Activated T-cell treated with anti-CD3 and anti-CD28 coated beads, Interleukin-2, amount 50 U/mL, for 24 hours (primary cell): ENCODE data around the gene AK1.
A peak's percentile ranks its signal among the peaks of the same experiment; 100 is the strongest.

Experiments used
- DNase-seq: peaks from one replicate; pipeline ENCODE4 v3.0.0-alpha.2; 2020
- H3K27ac Mint-ChIP-seq: 2 replicates; pipeline ENCODE4 v1.8.0; 2020; ENCODE audit warnings: mild to moderate bottlenecking, mixed read lengths
- H3K27me3 Mint-ChIP-seq: 2 replicates; pipeline ENCODE4 v1.8.0; 2020; ENCODE audit warnings: mixed read lengths
- H3K36me3 Mint-ChIP-seq: 2 replicates; pipeline ENCODE4 v1.8.0; 2020; ENCODE audit warnings: low read depth, mixed read lengths
- H3K4me1 Mint-ChIP-seq: 2 replicates; pipeline ENCODE4 v1.8.0; 2020; ENCODE audit warnings: low read depth, mixed read lengths
- H3K4me3 Mint-ChIP-seq: 2 replicates; pipeline ENCODE4 v1.8.0; 2020; ENCODE audit warnings: mild to moderate bottlenecking, moderate library complexity, mixed read lengths
- H3K9me3 Mint-ChIP-seq: 2 replicates; pipeline ENCODE4 v1.8.0; 2020; ENCODE audit warnings: mixed read lengths

The AK1 gene

GRCh38 chr9:127822108-127822507 is 55.4 kb downstream of the AK1 start:
- no peaks in the 10 kb centered on the region for H3K9me3 Mint-ChIP-seq
- H3K27me3 Mint-ChIP-seq, result no peaks in the 10 kb centered on the region
- H3K27ac Mint-ChIP-seq, result no peak overlapping the region

GRCh38 chr9:127818574-127818973 is 58.9 kb downstream of the AK1 start:
- Mint-ChIP-seq H3K27me3 (no peaks in the 10 kb centered on the region), H3K9me3 (no peaks in the 10 kb centered on the region), H3K27ac (peak overlapping the region; percentile 57), H3K4me3 (no peak overlapping the region), H3K4me1 (no peaks in the 10 kb centered on the region), H3K36me3 (peaks cover 63% of the 10 kb centered on the region)
- DNase-seq, result no peak

More at GRCh38 chr9:127822108-127822507, 55.4 kb downstream of the AK1 start:
- peaks cover 47% of the 10 kb centered on the region for H3K36me3 Mint-ChIP-seq
- DNase-seq, result no peak
- H3K4me3 Mint-ChIP-seq, result no peak overlapping the region
- no peaks in the 10 kb centered on the region for H3K4me1 Mint-ChIP-seq

- H3K27ac Mint-ChIP-seq, result peak overlapping the region; percentile 57
- peaks cover 69% of the 10 kb centered on the region for H3K36me3 Mint-ChIP-seq
- no peaks in the 10 kb centered on the region for H3K9me3 Mint-ChIP-seq
- DNase-seq, result no peak
- no peaks in the 10 kb centered on the region for H3K27me3 Mint-ChIP-seq
- H3K4me1 Mint-ChIP-seq, result no peaks in the 10 kb centered on the region
- no peak overlapping the region for H3K4me3 Mint-ChIP-seq
Observed at GRCh38 chr9:127817881-127818434, 59.5 kb downstream of the AK1 start.

- H3K4me3 Mint-ChIP-seq, result no peak overlapping the region
- no peaks in the 10 kb centered on the region for H3K27me3 Mint-ChIP-seq
- no peak for DNase-seq
- H3K4me1 Mint-ChIP-seq, result no peaks in the 10 kb centered on the region
- H3K27ac Mint-ChIP-seq, result no peak overlapping the region
- H3K36me3 Mint-ChIP-seq, result peaks cover 81% of the 10 kb centered on the region
- H3K9me3 Mint-ChIP-seq, result no peaks in the 10 kb centered on the region
Observed at GRCh38 chr9:127816728-127817127, 60.7 kb downstream of the AK1 start.
